Measurements from ENCODE around the gene CSTF1.

- TF ChIP-seq, protein P1, sequence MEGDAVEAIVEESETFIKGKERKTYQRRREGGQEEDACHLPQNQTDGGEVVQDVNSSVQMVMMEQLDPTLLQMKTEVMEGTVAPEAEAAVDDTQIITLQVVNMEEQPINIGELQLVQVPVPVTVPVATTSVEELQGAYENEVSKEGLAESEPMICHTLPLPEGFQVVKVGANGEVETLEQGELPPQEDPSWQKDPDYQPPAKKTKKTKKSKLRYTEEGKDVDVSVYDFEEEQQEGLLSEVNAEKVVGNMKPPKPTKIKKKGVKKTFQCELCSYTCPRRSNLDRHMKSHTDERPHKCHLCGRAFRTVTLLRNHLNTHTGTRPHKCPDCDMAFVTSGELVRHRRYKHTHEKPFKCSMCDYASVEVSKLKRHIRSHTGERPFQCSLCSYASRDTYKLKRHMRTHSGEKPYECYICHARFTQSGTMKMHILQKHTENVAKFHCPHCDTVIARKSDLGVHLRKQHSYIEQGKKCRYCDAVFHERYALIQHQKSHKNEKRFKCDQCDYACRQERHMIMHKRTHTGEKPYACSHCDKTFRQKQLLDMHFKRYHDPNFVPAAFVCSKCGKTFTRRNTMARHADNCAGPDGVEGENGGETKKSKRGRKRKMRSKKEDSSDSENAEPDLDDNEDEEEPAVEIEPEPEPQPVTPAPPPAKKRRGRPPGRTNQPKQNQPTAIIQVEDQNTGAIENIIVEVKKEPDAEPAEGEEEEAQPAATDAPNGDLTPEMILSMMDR (conservative IDR thresholded peaks at IDR 0.05 in 1 of 2, IDR thresholded peaks at IDR 0.05 in 1 of 2; ENCODE audit: low read depth in 1 of 2, low read length in 2 of 2) = no peak
- no peak for TF ChIP-seq EZH2 (IDR thresholded peaks at IDR 0.05; ENCODE audit: low read length, missing control alignments)
Measured at GRCh38 chr20:56360908-56361205, 31.6 kb upstream of the CSTF1 start.
